Mucosa of descending colon (tissue), 3 donors: ENCODE measurements around the gene LINC01488. TPM values are rescaled to one million over a fixed set of nuclear protein-coding genes. Genes with fewer than 3 reads are reported as not detected.

Experiments used
- ATAC-seq: fragments of 200-7000 bp; cut with Tn5 transposase; one replicate; pipeline ENCODE4 v1.9.1; 2020; ENCODE audit warnings: mild to moderate bottlenecking, moderate library complexity
- DNase-seq, 3 donors: peaks; one replicate each; pipeline ENCODE4 v3.0.0-alpha.2; 2020
- H3K36me3 ChIP-seq: fragments of 200-600 bp; one replicate; pipeline ENCODE4 v1.8.0; 2021; ENCODE audit warnings: low read depth, mild to moderate bottlenecking
- H3K4me1 ChIP-seq: fragments of 200-600 bp; one replicate; pipeline ENCODE4 v1.8.0; 2021; ENCODE audit warnings: low read depth, mild to moderate bottlenecking
- H3K4me3 ChIP-seq: fragments of 200-600 bp; one replicate; pipeline ENCODE4 v1.8.0; 2021; ENCODE audit warnings: mild to moderate bottlenecking
- H3K9me3 ChIP-seq: fragments of 200-600 bp; one replicate; pipeline ENCODE4 v1.8.0; 2021; ENCODE audit warnings: mild to moderate bottlenecking
- intact Hi-C, 2 donors: fragments of 100-400 bp; cut with DNase I in 1 of 2; cut with micrococcal nuclease in 1 of 2; formaldehyde crosslinking; loops; one replicate each; pipeline versions ENCODE4 v1.11.0 to v1.11.1; 2022; cut with DNase I, micrococcal nuclease
- total RNA-seq, 3 donors: library from RNA; stranded (reverse); fragmentation: NEBNext Ultra II Directional in 2 of 3; extraction: Animal tissue kit (Norgen Biotek cat#: 25700) in 2 of 3; gene quantifications; one replicate each; pipeline versions ENCODE4 v1.2.1 to v1.2.4, GENCODE V29; 2021 to 2023
- TF ChIP-seq, protein P1 (sequence below): fragments of 200-600 bp; IDR thresholded peaks from one replicate; pipeline ENCODE4 v1.8.0; 2022; ENCODE audit warnings: antibody characterized with exemption, mild to moderate bottlenecking
- donor health status: DM: no; HTN: no; CAD: no; lungs with moderate emphysema.
- donor health status: DM: no; HTN: no; CAD: no.
- donor health status: DM: no; HTN: yes; CAD: no.

LINC01488 gene
- total RNA-seq, 3 donors from 2014 or later = not detected

DNA sequence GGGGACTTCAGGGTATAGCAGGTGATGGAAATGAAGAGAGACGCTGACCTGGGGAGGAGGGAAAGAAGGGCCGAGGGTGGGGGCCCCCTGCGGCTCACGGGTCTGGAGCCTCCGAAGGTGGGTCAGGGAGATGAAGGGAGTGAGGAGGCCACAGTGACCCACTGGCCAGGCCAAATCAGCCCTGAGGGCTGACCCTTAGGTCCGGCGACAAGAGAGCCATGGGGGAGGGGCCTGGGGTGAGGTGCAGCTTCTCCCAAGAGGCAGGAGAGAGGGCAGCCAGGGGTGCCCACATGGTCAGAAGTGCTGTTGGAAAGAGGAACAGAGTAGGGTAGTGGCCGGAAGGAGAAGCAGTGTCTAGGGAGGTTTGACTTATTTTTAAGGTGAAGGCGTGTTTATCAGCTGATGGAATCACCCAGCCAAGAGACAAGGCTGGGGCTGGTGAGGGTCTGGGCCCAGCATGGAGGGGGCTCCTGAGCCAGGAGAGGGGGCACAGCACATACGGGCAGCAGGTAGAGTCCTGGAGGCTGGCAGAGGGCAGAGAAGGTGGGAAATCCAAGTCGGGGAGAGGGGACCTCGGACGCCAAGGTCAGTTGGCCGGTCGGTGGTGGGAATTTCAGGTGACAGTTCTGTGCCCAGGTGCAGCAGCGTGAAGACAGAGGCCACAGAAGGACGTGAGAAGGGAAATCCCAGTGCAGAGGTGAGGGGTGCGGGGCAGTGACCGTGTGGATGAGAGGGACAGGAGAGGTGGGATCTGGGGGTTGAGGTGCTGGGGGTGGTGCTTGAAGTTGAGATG lies 49.0 kb downstream of the LINC01488 start:
- TF ChIP-seq, protein P1, sequence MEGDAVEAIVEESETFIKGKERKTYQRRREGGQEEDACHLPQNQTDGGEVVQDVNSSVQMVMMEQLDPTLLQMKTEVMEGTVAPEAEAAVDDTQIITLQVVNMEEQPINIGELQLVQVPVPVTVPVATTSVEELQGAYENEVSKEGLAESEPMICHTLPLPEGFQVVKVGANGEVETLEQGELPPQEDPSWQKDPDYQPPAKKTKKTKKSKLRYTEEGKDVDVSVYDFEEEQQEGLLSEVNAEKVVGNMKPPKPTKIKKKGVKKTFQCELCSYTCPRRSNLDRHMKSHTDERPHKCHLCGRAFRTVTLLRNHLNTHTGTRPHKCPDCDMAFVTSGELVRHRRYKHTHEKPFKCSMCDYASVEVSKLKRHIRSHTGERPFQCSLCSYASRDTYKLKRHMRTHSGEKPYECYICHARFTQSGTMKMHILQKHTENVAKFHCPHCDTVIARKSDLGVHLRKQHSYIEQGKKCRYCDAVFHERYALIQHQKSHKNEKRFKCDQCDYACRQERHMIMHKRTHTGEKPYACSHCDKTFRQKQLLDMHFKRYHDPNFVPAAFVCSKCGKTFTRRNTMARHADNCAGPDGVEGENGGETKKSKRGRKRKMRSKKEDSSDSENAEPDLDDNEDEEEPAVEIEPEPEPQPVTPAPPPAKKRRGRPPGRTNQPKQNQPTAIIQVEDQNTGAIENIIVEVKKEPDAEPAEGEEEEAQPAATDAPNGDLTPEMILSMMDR = no peak
- H3K9me3 ChIP-seq = no peaks in the 10 kb centered on the region
- H3K4me1 ChIP-seq = no peaks in the 10 kb centered on the region
- DNase-seq (peak in 2 of 3 donors; percentile 33 to 56), ATAC-seq (peak; percentile 29)
- intact Hi-C loops = no loop called here
- H3K36me3 ChIP-seq = no peaks in the 10 kb centered on the region
- no peak overlapping the region for H3K4me3 ChIP-seq

DNA sequence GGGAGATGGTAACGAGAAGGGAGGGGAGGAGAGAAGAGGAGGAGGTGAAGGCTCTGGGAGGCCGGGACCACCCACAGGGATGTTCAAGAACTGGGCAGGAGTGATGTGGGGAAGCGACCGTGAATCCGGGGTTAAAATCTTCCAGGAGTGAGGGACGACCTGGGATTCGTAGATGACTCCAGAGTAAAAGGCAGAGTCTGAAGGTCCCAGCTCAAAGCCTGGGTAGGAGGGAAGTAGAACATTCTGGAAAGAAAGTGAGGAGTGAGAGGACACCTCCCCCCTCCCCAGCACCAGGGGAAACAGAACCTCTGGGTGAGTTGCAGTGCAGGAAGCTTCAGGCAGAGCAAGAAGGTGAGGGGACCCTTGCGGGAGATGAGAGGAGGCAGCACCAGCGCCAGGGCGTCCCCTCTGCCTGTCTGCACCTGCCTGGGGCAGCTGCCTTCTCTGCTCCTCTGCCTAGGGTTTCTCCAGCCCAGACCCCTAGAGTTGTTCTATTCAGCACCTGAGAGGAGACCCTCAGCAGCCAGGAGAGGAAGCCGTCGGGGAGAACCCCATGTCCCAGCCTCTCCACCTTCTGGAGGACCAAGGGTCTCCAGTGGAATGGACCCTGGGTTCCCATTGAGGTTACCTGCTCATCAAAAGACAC lies 49.7 kb downstream of the LINC01488 start:
- H3K9me3 ChIP-seq = no peaks in the 10 kb centered on the region
- no peaks in the 10 kb centered on the region for H3K4me1 ChIP-seq
- TF ChIP-seq, protein P1 = no peak
- no peak for ATAC-seq
- intact Hi-C loops = no loop called here
- no peak overlapping the region for H3K4me3 ChIP-seq
- DNase-seq = peak in 1 of 3 donors; percentile 23
- H3K36me3 ChIP-seq = no peaks in the 10 kb centered on the region

DNA sequence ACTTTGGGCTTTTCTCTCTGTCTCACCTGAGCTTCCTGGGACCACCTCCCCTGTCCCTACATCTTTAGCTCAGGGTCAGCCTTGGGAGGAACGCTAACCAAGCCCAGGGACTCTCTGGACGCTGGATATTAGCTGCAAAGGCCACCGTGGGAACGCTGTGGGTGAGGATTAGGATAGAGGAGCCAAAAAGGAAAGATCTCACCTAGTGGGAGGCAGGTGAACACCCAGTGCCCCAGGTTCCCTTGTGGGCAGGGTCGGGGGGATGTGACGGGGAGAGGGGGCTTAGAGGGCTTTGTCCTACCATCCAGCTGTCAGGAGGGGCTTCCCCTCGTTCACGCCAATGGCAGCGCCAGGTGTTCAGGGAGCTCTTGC lies 50.2 kb downstream of the LINC01488 start:
- Histone ChIP-seq H3K4me1 (no peaks in the 10 kb centered on the region), H3K4me3 (no peak overlapping the region), H3K9me3 (no peaks in the 10 kb centered on the region), H3K36me3 (no peaks in the 10 kb centered on the region)
- TF ChIP-seq, protein P1 = no peak
- ATAC-seq (no peak), DNase-seq (peak in 1 of 3 donors; percentile 12)
- intact Hi-C loops = no loop called here

DNA sequence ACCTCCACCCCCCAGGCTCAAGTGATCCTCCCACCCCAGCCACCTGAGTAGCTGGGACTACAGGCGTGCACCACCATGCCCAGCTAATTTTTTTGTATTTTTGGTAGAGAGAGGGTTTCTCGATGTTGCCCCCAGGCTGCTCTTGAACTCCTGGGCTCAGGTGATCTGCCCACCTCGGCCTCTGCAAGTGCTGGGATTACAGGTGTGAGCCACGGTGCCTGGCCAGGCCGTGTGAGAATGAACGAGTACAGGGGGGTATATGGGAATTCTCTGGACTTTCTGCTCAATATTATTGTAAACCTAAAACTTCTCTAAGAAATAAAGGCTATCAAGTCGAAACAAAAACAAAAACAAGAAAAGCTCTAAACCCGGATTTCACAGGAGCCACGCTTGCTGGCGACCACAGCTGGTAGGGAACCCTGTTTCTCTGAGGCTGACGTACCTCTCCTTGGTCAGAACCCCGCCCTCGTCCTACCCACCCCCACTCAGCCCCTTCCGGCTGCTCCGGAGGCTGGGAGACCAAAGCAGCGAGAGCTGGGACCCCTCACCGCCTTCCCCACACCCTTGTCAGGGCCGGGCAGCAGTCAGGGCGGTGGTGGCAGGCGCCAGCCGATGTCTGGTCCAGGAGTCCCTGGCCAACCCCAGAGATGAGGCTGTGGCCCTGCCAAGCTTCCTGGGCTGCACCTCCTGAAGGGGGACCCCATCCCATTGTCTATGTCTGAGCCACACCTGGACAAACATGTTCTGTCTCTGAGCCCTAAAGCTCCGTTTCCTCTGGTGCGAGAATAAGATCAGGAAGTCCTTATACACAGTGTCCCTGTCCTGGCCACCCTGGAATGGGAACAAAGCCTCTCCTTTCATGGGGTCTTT lies 52.1 kb downstream of the LINC01488 start:
- DNase-seq = peak in 1 of 3 donors; percentile 31
- intact Hi-C loops = no loop called here
- no peaks in the 10 kb centered on the region for H3K9me3 ChIP-seq
- H3K36me3 ChIP-seq = no peaks in the 10 kb centered on the region
- H3K4me1 ChIP-seq = no peaks in the 10 kb centered on the region
- no peak overlapping the region for H3K4me3 ChIP-seq
- ATAC-seq = no peak
- TF ChIP-seq, protein P1 = no peak

DNA sequence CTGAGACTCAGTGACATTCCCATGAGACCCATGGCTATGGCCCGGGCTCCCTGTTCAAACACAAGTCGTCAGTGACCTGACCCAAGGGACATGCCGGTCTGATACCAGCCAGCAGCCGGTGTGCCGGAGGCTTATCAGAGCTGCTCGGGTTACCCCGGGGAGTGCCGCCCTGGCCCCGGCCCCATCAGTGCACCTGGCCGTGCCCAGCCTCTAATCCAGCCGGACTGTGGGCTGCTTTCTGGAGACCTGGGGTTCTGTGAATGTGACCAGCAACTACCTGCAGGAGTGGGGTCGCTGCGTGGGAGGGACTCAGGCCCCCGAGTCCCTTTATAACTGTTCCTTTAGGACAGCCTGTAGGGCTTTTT lies 52.7 kb downstream of the LINC01488 start:
- TF ChIP-seq, protein P1 = no peak
- Histone ChIP-seq H3K4me1 (no peaks in the 10 kb centered on the region), H3K36me3 (no peaks in the 10 kb centered on the region), H3K9me3 (no peaks in the 10 kb centered on the region), H3K4me3 (no peak overlapping the region)
- intact Hi-C loops = no loop called here
- peak in 1 of 3 donors; percentile 44 for DNase-seq
- no peak for ATAC-seq
